ENCODE results near the gene UMPS.

GRCh38 chr3:124696006-124696405 lies 34.2 kb upstream of the UMPS start:
- TF ChIP-seq CTCF (IDR thresholded peaks at IDR 0.05; ENCODE audit: poor library complexity), result no peak
- no peak for TF ChIP-seq EZH2phosphoT487 (IDR thresholded peaks at IDR 0.05; ENCODE audit: low read depth, severe bottlenecking, unreplicated experiment)
- no peak for TF ChIP-seq EZH2 (IDR thresholded peaks at IDR 0.05; ENCODE audit: borderline replicate concordance)

Data from hepatocyte (in vitro differentiated cells).